ENCODE measurements around the gene NR4A3. TPM values are rescaled to one million over a fixed set of nuclear protein-coding genes. Genes with fewer than 3 reads are reported as not detected.
"Not testable (repeated sequence)": the region's sequence is repeated elsewhere in the genome, so short reads cannot be mapped to it uniquely, and the experiment has no call there.

The NR4A3 gene
- total RNA-seq (2014; rRNA removed; shearing (Covaris generic)) = 0.10 and 0.18 TPM in 2 replicates

GRCh38 chr9:99821396-99822108 lies at the start of gene NR4A3:
Gene NR4A3 (plus strand): TSS chr9:99821885. CDS start chr9:99828043, 6,158 bp downstream.
- DNase-seq = peak; percentile 89
- Histone ChIP-seq H3K4me3 (ENCODE audit: insufficient read depth, low read depth, low read length) (peak within 1 kb of the TSS; percentile 80), H3K36me3 (replicated peaks; ENCODE audit: control insufficient read depth, insufficient read depth, low read length) (no peaks in the 10 kb centered on the region), H3K27me3 (ENCODE audit: control insufficient read depth, insufficient read depth, low read length) (peaks cover 63% of the 10 kb centered on the region)

DNA sequence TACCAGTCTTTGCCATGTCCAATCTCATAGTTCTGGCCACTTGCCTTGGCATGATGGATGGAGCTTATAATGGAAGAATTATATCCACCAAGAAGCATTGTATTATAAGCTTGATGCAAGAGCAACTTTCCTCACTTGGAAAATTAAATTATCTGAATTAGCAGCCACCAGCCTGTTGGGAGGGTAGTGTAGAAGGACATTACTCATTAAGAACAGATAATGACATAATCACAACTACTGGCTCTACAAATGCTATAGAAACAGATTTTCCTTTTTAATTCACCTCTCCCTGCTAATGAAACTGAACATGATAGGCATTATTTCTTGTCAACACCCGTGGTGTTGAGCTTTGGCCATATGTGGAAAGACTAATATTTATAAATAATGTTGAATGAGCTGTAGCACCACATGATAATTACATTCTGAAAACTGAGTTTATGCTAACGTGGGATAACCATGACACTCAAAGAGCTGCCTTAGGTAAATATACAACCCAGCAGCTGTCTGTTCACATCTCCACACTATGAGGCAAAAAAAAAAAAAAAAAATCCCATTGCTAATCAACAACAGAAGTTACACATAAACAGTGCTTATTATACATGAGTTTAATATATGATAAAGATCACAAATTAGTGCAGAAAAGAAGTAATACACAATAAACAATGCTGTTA lies 48.1 kb upstream of the NR4A3 start:
- Histone ChIP-seq H3K36me3 (replicated peaks; ENCODE audit: control insufficient read depth, insufficient read depth, low read length) (no peaks in the 10 kb centered on the region), H3K27me3 (ENCODE audit: control insufficient read depth, insufficient read depth, low read length) (no peaks in the 10 kb centered on the region), H3K4me3 (ENCODE audit: insufficient read depth, low read depth, low read length) (no peak overlapping the region)
- no peak for DNase-seq

DNA sequence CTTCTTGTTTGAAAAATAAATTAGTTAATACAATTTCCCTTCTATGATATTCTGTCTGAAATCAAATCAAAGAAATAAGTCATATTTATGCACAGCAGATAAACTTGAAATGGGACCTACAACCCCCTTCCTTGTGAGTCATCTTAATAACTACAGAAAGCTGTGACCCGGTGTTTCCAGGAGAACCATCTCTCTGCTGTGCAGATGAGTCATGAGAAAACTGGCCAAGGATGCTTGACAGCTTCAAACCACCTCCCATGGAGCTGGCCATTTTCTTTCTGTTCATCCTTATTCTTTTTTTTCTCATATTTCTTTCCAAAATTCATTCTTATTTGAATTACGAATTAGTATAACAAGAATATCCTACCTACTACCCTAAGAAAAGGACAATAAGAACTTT lies 43.4 kb upstream of the NR4A3 start:
- H3K4me3 ChIP-seq (ENCODE audit: insufficient read depth, low read depth, low read length) = no peak overlapping the region
- H3K36me3 ChIP-seq (replicated peaks; ENCODE audit: control insufficient read depth, insufficient read depth, low read length) = no peaks in the 10 kb centered on the region
- no peaks in the 10 kb centered on the region for H3K27me3 ChIP-seq (ENCODE audit: control insufficient read depth, insufficient read depth, low read length)
- no peak for DNase-seq

- Histone ChIP-seq H3K27me3 (ENCODE audit: control insufficient read depth, insufficient read depth, low read length) (no peaks in the 10 kb centered on the region), H3K4me3 (ENCODE audit: insufficient read depth, low read depth, low read length) (no peak overlapping the region), H3K36me3 (replicated peaks; ENCODE audit: control insufficient read depth, insufficient read depth, low read length) (no peaks in the 10 kb centered on the region)
- no peak for DNase-seq
Observed at GRCh38 chr9:99778836-99779235, 42.8 kb upstream of the NR4A3 start.

DNA sequence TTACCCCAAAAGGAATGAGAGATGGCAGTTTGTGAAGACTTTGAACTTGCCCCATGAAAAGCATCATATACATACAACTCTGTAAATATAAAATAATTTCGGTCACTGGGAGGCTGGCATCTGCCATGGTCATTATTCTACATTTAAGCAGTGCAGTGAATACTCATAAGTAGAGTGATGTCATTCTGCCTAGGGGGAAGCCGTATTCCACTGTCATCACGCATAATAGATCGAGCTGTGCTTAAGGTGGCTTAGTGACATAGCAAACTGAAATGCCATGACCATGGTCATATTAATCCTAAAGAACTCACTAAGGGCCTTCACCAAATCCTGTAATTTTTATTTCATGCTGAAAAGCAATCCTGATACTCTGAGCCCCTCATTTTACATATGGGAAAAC lies 42.4 kb upstream of the NR4A3 start:
- Histone ChIP-seq H3K4me3 (ENCODE audit: insufficient read depth, low read depth, low read length) (no peak overlapping the region), H3K27me3 (ENCODE audit: control insufficient read depth, insufficient read depth, low read length) (no peaks in the 10 kb centered on the region), H3K36me3 (replicated peaks; ENCODE audit: control insufficient read depth, insufficient read depth, low read length) (no peaks in the 10 kb centered on the region)
- DNase-seq = no peak

- H3K36me3 ChIP-seq (replicated peaks; ENCODE audit: control insufficient read depth, insufficient read depth, low read length); H3K27me3 ChIP-seq (ENCODE audit: control insufficient read depth, insufficient read depth, low read length); H3K4me3 ChIP-seq (ENCODE audit: insufficient read depth, low read depth, low read length); DNase-seq: not testable (repeated sequence)
Observed at GRCh38 chr9:99782349-99782748, 39.3 kb upstream of the NR4A3 start.

DNA sequence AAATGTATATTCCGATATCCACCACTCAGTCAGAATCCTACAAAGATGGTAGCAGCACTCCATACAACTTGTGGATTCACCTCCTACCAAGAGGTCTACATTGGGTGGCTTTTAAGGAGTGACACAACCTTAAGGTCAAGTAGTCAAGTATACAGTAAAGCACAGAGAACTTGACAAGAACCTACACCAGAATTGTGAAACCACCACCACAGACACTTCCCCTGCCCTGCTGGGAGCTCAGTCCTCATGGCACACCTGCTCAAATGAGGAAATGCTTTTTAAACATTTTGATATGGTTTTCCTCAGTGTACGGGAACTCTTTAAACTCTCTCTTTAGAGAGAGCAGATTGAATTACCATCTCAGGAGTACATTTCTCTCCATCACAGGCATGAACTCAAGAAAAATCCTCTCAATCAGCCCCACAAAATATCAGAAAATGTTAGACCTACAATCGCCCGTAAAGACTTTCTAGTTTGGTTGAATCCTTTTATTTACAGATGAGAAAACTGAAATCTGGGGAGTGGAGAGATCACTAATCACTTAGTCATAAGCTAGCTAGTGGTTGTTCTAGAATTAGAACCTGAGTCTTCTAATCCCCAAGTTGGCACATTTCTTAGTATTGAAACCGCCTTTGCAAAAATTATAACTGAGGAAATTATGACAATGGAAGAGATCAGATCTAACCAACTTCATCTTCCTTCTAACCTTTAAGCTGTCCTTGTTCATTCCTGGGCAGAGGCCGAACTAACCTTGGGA lies 38.5 kb upstream of the NR4A3 start:
- Histone ChIP-seq H3K4me3 (ENCODE audit: insufficient read depth, low read depth, low read length) (no peak overlapping the region), H3K27me3 (ENCODE audit: control insufficient read depth, insufficient read depth, low read length) (no peaks in the 10 kb centered on the region), H3K36me3 (replicated peaks; ENCODE audit: control insufficient read depth, insufficient read depth, low read length) (no peaks in the 10 kb centered on the region)
- no peak for DNase-seq

GRCh38 chr9:99783799-99784198 lies 37.9 kb upstream of the NR4A3 start:
- peak; percentile 13 for DNase-seq
- Histone ChIP-seq H3K27me3 (ENCODE audit: control insufficient read depth, insufficient read depth, low read length) (no peaks in the 10 kb centered on the region), H3K4me3 (ENCODE audit: insufficient read depth, low read depth, low read length) (no peak overlapping the region), H3K36me3 (replicated peaks; ENCODE audit: control insufficient read depth, insufficient read depth, low read length) (no peaks in the 10 kb centered on the region)

- no peaks in the 10 kb centered on the region for H3K27me3 ChIP-seq (ENCODE audit: control insufficient read depth, insufficient read depth, low read length)
- no peak overlapping the region for H3K4me3 ChIP-seq (ENCODE audit: insufficient read depth, low read depth, low read length)
Observed at GRCh38 chr9:99785010-99785590, 36.6 kb upstream of the NR4A3 start.

DNA sequence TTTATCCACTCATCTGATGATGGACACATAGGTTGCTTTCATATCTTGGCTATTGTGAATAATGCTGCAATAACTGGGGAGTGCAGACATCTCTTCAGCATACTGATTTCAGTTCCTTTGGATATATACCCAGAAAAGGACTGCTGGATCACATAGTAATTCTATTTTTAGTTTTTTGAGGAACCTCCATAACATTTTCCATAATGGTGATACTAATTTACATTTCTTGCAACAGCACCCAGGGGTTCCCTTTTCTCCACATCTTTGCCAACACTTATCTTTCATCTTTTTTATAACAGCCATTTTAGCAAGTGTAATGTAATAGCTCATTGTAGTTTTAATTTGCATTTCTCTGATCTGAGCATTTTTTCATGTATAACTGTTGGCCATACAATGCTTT lies 34.1 kb upstream of the NR4A3 start:
- Histone ChIP-seq H3K4me3 (ENCODE audit: insufficient read depth, low read depth, low read length) (no peak overlapping the region), H3K27me3 (ENCODE audit: control insufficient read depth, insufficient read depth, low read length) (no peaks in the 10 kb centered on the region)
- DNase-seq = no peak

More at GRCh38 chr9:99785010-99785590, 36.6 kb upstream of the NR4A3 start:
- H3K36me3 ChIP-seq (replicated peaks; ENCODE audit: control insufficient read depth, insufficient read depth, low read length) = no peaks in the 10 kb centered on the region
- DNase-seq = peak; percentile 13

GRCh38 chr9:99793528-99793927 lies 28.2 kb upstream of the NR4A3 start:
- no peak for DNase-seq
- no peaks in the 10 kb centered on the region for H3K36me3 ChIP-seq (replicated peaks; ENCODE audit: control insufficient read depth, insufficient read depth, low read length)
- H3K27me3 ChIP-seq (ENCODE audit: control insufficient read depth, insufficient read depth, low read length) = no peaks in the 10 kb centered on the region
- no peak overlapping the region for H3K4me3 ChIP-seq (ENCODE audit: insufficient read depth, low read depth, low read length)

More for the DNA sequence above, 34.1 kb upstream of the NR4A3 start:
- H3K36me3 ChIP-seq (replicated peaks; ENCODE audit: control insufficient read depth, insufficient read depth, low read length) = no peaks in the 10 kb centered on the region

DNA sequence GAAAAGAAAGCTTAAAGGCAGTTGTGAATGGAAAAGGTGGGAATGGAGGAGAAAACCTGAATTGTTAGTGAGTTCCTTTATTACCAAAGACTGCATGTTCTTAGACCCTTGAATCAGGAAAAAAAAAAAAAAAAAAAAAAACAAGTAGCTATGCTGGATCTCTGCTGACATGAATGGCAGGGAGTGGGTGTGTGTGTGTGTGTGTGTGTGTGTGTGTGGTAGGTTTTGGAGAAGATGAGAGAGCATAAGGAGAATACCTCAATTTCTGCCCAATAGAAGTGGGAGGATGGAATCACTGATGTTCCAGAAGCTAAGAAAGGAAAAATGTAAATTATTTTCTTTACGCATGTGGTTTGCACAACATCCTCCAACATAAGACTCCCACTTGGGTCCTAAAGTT lies 25.5 kb upstream of the NR4A3 start:
- no peak for DNase-seq
- no peaks in the 10 kb centered on the region for H3K36me3 ChIP-seq (replicated peaks; ENCODE audit: control insufficient read depth, insufficient read depth, low read length)
- H3K4me3 ChIP-seq (ENCODE audit: insufficient read depth, low read depth, low read length) = no peak overlapping the region
- H3K27me3 ChIP-seq (ENCODE audit: control insufficient read depth, insufficient read depth, low read length) = no peaks in the 10 kb centered on the region

GRCh38 chr9:99801775-99802174 lies 19.9 kb upstream of the NR4A3 start:
- no peaks in the 10 kb centered on the region for H3K36me3 ChIP-seq (replicated peaks; ENCODE audit: control insufficient read depth, insufficient read depth, low read length)
- DNase-seq = no peak
- H3K27me3 ChIP-seq (ENCODE audit: control insufficient read depth, insufficient read depth, low read length) = no peaks in the 10 kb centered on the region
- no peak overlapping the region for H3K4me3 ChIP-seq (ENCODE audit: insufficient read depth, low read depth, low read length)

DNA sequence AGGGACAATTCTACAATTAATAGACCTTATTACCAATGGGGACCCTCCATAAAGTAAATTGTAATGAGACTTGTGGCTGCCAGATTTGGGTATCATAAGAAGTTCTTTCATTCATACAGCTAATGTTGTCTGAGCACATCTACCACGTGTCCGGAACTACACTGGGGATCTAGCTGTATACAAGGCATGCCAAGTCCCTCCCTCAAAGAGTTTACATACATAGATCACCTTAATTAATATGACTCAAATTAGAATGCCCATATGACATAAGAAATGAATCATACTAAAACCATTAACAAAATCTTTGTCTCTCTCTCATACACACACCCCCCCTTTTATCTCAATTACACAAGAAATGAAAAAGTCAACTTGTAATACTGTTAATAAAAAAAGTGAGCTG lies 18.0 kb upstream of the NR4A3 start:
- Histone ChIP-seq H3K4me3 (ENCODE audit: insufficient read depth, low read depth, low read length) (no peak overlapping the region), H3K36me3 (replicated peaks; ENCODE audit: control insufficient read depth, insufficient read depth, low read length) (no peaks in the 10 kb centered on the region), H3K27me3 (ENCODE audit: control insufficient read depth, insufficient read depth, low read length) (no peaks in the 10 kb centered on the region)
- DNase-seq = no peak

Data from H7 (cell line).